ENCODE measurements around the gene CCDC141.

- no peak for TF ChIP-seq MAX (IDR thresholded peaks at IDR 0.05; ENCODE audit: insufficient read depth, insufficient read length)
- no peak for TF ChIP-seq EZH2 (IDR thresholded peaks at IDR 0.05; ENCODE audit: borderline replicate concordance, low read depth, low read length, severe bottlenecking)
- no peak for TF ChIP-seq POLR2A (IDR thresholded peaks at IDR 0.05; ENCODE audit: low read depth, low read length)
- TF ChIP-seq CTCF (IDR thresholded peaks at IDR 0.05; ENCODE audit: extremely low read depth in 1 of 2, insufficient read depth in 1 of 2, low read depth in 1 of 2, low read length in 2 of 2) = no peak
- no peak for TF ChIP-seq GATA2 (IDR thresholded peaks at IDR 0.05; ENCODE audit: insufficient read depth, insufficient read length, low read depth, low read length)
Observed at GRCh38 chr2:179049546-179050311, at the start of gene CCDC141.

Measured in endothelial cell of umbilical vein (primary cell).